Activated T-helper 1 cell treated with anti-CD3 and anti-CD28 coated beads, Interleukin-2, amount 50 U/mL, for 16 hours (primary cell): ENCODE measurements around the gene MYADML2.

Experiments
- DNase-seq, 2 donors: peaks; one replicate each; pipeline ENCODE4 v3.0.0-alpha.2; 2020; ENCODE audit warnings: low read depth in 1 of 2, low spot score in 1 of 2

Gene MYADML2

GRCh38 chr17:81978524-81979298, 31.7 kb upstream of the MYADML2 start:
- no peak for DNase-seq

GRCh38 chr17:81977211-81977808, 30.3 kb upstream of the MYADML2 start, which contains the start of gene ASPSCR1:
ASPSCR1 (plus strand) TSS chr17:81977629; CDS start chr17:81977647, 18 bp downstream.
- peak; percentile 79 to 88 for DNase-seq

- DNase-seq = no peak
Observed at GRCh38 chr17:81976332-81977210, 29.5 kb upstream of the MYADML2 start.

- DNase-seq = no peak
Observed at GRCh38 chr17:81973432-81973831, 26.4 kb upstream of the MYADML2 start.

- no peak for DNase-seq
Observed at GRCh38 chr17:81968850-81969812, 22.1 kb upstream of the MYADML2 start.

GRCh38 chr17:81968396-81968745, 21.3 kb upstream of the MYADML2 start:
- DNase-seq = no peak

GRCh38 chr17:81967533-81968395, 20.7 kb upstream of the MYADML2 start:
- DNase-seq = peak; percentile 77 to 79

- DNase-seq = no peak
Observed at GRCh38 chr17:81967244-81967532, 20.2 kb upstream of the MYADML2 start.

GRCh38 chr17:81966343-81967243, 19.6 kb upstream of the MYADML2 start:
- DNase-seq = no peak

- DNase-seq = no peak
Observed at GRCh38 chr17:81964081-81964849, 17.2 kb upstream of the MYADML2 start.

- DNase-seq = no peak
Observed at GRCh38 chr17:81962499-81963441, 15.7 kb upstream of the MYADML2 start.

- no peak for DNase-seq
Observed at GRCh38 chr17:81961521-81962498, 14.8 kb upstream of the MYADML2 start.

- DNase-seq = no peak
Observed at GRCh38 chr17:81961087-81961511, 14.1 kb upstream of the MYADML2 start, which contains the start of gene NOTUM. NOTUM (minus strand) TSS chr17:81961187; CDS start chr17:81960909, 278 bp downstream.

GRCh38 chr17:81960130-81960958, 13.3 kb upstream of the MYADML2 start:
- no peak for DNase-seq
